Kidney (tissue), 14 donors: ENCODE data around the gene METRNL. TPM values are rescaled to one million over a fixed set of nuclear protein-coding genes. Genes with fewer than 3 reads are reported as not detected.

ENCODE experiments used
- DNase-seq, 5 donors: peaks; one replicate each; pipeline ENCODE4 v3.0.0-alpha.2; 2013 to 2020
- FAIRE-seq: peaks from 2 replicates; lab custom pipeline; 2012; peaks lifted over from hg19 to GRCh38; lab: Jason Lieb, UNC
- H3K27ac ChIP-seq, 2 donors: one replicate each; pipeline ENCODE4 v1.7.0; 2013; ENCODE audit warnings: low read depth in 2 of 2, low read length in 2 of 2, inconsistent platforms in 1 of 2
- H3K27me3 ChIP-seq: one replicate; pipeline ENCODE4 v1.7.1; 2013; ENCODE audit warnings: low read length, inconsistent platforms; ENCODE audit not compliant: control insufficient read depth, insufficient read depth
- H3K36me3 ChIP-seq, 3 donors: one replicate each; pipeline versions ENCODE4 v1.7.0 to v1.7.1; 2013; ENCODE audit warnings: low read length in 3 of 3, control low read depth in 1 of 3, inconsistent platforms in 1 of 3; ENCODE audit not compliant: insufficient read depth in 3 of 3, control insufficient read depth in 2 of 3
- H3K4me1 ChIP-seq, 3 donors: one replicate each; pipeline versions ENCODE4 v1.7.0 to v1.7.1; 2013; ENCODE audit warnings: low read length in 3 of 3, inconsistent platforms in 1 of 3, low read depth in 1 of 3; ENCODE audit not compliant: control insufficient read depth in 2 of 3, insufficient read depth in 2 of 3
- H3K4me3 ChIP-seq, 3 donors: one replicate each; pipeline versions ENCODE4 v1.7.0 to v1.8.1; 2013; ENCODE audit warnings: low read length in 3 of 3, control low read depth in 1 of 3, inconsistent platforms in 1 of 3
- H3K9ac ChIP-seq, 3 donors: one replicate each; pipeline versions ENCODE4 v1.7.0 to v1.7.1; 2013; ENCODE audit warnings: low read length in 3 of 3, control low read depth in 1 of 3, inconsistent platforms in 1 of 3
- H3K9me3 ChIP-seq, 3 donors: one replicate each; pipeline versions ENCODE4 v1.7.0 to v1.7.1; 2013; ENCODE audit warnings: low read length in 3 of 3, control low read depth in 1 of 3, inconsistent platforms in 1 of 3; ENCODE audit not compliant: control insufficient read depth in 2 of 3, insufficient read depth in 1 of 3
- intact Hi-C: fragments of 100-400 bp; cut with DNase I; formaldehyde crosslinking; loops from one replicate; pipeline ENCODE4 v1.11.1; 2022
- polyA plus RNA-seq: library from polyadenylated mRNA; stranded (reverse); fragments of 350-450 nt; fragmentation: Illumina TruSeq; extraction: RNeasy Lipid Tissue Mini Kit (QIAGEN cat#74804); gene quantifications from one replicate; pipeline ENCODE4 v1.2.3, GENCODE V29; 2014; ENCODE audit warnings: low read depth, low replicate concordance; ENCODE audit not compliant: insufficient read depth
- total RNA-seq: library from RNA; stranded (reverse); fragmentation: NEBNext Ultra II Directional; extraction: Animal tissue kit (Norgen Biotek cat#: 25700); gene quantifications from one replicate; pipeline ENCODE4 v1.2.1, GENCODE V29; 2021
- TF ChIP-seq, protein P1 (sequence below): IDR thresholded peaks from 3 replicates; pipeline ENCODE4 v1.5.1; 2012; ENCODE audit warnings: mild to moderate bottlenecking, moderate library complexity, borderline replicate concordance; ENCODE audit not compliant: insufficient read depth; ENCODE audit errors: extremely low read depth
- donor health status: control.
- donor health status: control.
- donor health status: control.
- donor health status: control.
- donor health status: control.
- donor health status: DM: yes; HTN: yes; CAD: no.
- donor health status: Normal renal cell carcinoma (clear cell type).

METRNL gene
- total and polyA plus RNA-seq, 2 donors from 2014 or later = 61.5 to 107 TPM

DNA sequence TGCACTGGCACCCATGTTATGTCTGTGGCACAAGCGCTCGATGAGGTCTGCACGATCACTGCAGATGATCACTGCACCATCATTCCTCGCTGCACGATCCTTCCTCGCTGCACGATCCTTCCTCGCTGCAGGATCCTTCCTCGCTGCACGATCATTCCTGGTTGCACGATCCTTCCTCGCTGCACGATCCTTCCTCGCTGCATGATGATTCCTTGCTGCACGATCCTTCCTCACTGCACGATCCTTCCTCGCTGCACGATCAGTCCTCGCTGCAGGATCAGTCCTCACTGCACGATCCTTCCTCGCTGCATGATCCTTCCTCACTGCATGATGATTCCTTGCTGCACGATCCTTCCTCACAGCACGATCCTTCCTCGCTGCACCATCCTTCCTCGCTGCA is 29.3 kb downstream of the METRNL start:
- Histone ChIP-seq H3K27ac (no peak overlapping the region), H3K4me1 (peaks cover 2 to 17% (median 8%) of the 10 kb centered on the region in 3 donors), H3K4me3 (no peak overlapping the region), H3K27me3 (no peaks in the 10 kb centered on the region), H3K36me3 (no peaks in the 10 kb centered on the region), H3K9ac (no peak overlapping the region), H3K9me3 (no peaks in the 10 kb centered on the region)
- FAIRE-seq (no peak), DNase-seq (no peak)
- intact Hi-C loops = no loop called here
- TF ChIP-seq, protein P1, sequence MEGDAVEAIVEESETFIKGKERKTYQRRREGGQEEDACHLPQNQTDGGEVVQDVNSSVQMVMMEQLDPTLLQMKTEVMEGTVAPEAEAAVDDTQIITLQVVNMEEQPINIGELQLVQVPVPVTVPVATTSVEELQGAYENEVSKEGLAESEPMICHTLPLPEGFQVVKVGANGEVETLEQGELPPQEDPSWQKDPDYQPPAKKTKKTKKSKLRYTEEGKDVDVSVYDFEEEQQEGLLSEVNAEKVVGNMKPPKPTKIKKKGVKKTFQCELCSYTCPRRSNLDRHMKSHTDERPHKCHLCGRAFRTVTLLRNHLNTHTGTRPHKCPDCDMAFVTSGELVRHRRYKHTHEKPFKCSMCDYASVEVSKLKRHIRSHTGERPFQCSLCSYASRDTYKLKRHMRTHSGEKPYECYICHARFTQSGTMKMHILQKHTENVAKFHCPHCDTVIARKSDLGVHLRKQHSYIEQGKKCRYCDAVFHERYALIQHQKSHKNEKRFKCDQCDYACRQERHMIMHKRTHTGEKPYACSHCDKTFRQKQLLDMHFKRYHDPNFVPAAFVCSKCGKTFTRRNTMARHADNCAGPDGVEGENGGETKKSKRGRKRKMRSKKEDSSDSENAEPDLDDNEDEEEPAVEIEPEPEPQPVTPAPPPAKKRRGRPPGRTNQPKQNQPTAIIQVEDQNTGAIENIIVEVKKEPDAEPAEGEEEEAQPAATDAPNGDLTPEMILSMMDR = no peak

DNA sequence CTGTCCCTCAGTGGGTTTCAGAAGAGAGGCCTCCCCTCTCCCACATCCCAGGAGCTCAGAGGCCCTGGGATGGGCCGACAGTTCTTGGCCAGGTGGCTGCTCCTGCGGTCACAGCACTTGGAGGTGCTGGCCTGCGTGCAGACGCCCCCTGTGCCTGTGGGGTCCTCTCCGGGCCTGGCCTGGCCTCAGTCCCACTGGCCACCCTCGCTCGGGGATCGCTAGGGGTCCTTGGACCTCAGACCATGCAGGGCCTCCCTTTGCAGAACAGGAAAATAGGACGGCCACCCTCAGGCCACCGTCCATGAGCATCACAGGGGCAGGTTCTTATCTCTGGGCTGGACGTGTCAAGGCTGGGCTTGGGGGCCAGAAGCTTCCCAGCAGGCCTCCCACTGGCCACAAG is 30.0 kb downstream of the METRNL start:
- no peak for FAIRE-seq
- H3K9ac ChIP-seq = no peak overlapping the region

GRCh38 chr17:83109793-83110645 is 30.6 kb downstream of the METRNL start:
- TF ChIP-seq, protein P1 = no peak
- Histone ChIP-seq H3K4me1 (peaks cover 2 to 17% (median 8%) of the 10 kb centered on the region in 3 donors), H3K4me3 (peak overlapping the region in 1 of 3 donors; percentile 34), H3K9ac (no peak overlapping the region), H3K36me3 (no peaks in the 10 kb centered on the region), H3K27ac (peak overlapping the region; percentile 58 to 79), H3K9me3 (no peaks in the 10 kb centered on the region), H3K27me3 (no peaks in the 10 kb centered on the region)
- FAIRE-seq = no peak
- intact Hi-C loops = no loop called here
- DNase-seq = peak in 4 of 5 donors; percentile 74 to 97 (median 86)

More for the DNA sequence above, 30.0 kb downstream of the METRNL start:
- Histone ChIP-seq H3K9me3 (no peaks in the 10 kb centered on the region), H3K27me3 (no peaks in the 10 kb centered on the region), H3K27ac (no peak overlapping the region), H3K4me1 (peaks cover 2 to 17% (median 8%) of the 10 kb centered on the region in 3 donors), H3K36me3 (no peaks in the 10 kb centered on the region), H3K4me3 (no peak overlapping the region)
- DNase-seq = no peak
- intact Hi-C loops = no loop called here
- TF ChIP-seq, protein P1 = no peak
